Measurements from ENCODE around the gene KCNJ4. TPM values are rescaled to one million over a fixed set of nuclear protein-coding genes. Genes with fewer than 3 reads are reported as not detected.
A peak's percentile ranks its signal among the peaks of the same experiment; 100 is the strongest.

The KCNJ4 gene
- total and polyA plus RNA-seq, 7 experiments from 2014 or later: not detected

GRCh38 chr22:38462960-38463784 lies 8.2 kb upstream of the KCNJ4 start:
- ATAC-seq (no peak), DNase-seq (no peak)
- Mint-ChIP-seq H3K4me1 (peaks cover 0 to 22% (median 16%) of the 10 kb centered on the region in 7 donors), H3K36me3 (no peaks in the 10 kb centered on the region), H3K27ac (no peak overlapping the region), H3K9me3 (no peaks in the 10 kb centered on the region), H3K4me3 (no peak overlapping the region), H3K27me3 (peaks cover 40 to 86% (median 67%) of the 10 kb centered on the region in 5 donors)
- no peaks in the 10 kb centered on the region for H3K9me3 ChIP-seq (ENCODE audit: control insufficient read depth in 2 of 3, low read length in 3 of 3)
- H3K27me3 ChIP-seq (ENCODE audit: control insufficient read depth in 2 of 2, insufficient read depth in 2 of 2, low read length in 2 of 2): peaks cover 0 to 17% of the 10 kb centered on the region in 2 donors
- CTCF ChIA-PET: no interaction called here
- H3K27ac ChIP-seq (ENCODE audit: low read depth, low read length): no peak overlapping the region
- no peaks in the 10 kb centered on the region for H3K36me3 ChIP-seq (ENCODE audit: control insufficient read depth in 2 of 3, insufficient read depth in 3 of 3, low read length in 3 of 3)
- H3K4me3 ChIP-seq (ENCODE audit: low read length): no peak overlapping the region
- intact Hi-C loops (cut with micrococcal nuclease): no loop called here
- POLR2A ChIA-PET: interaction anchor here (0.9 kb wide), 1 partner anchor 8 kb away, joined by 3 read pairs; no protein-coding TSS in a partner anchor
- H3K4me1 ChIP-seq (ENCODE audit: control insufficient read depth in 2 of 2, insufficient read depth in 2 of 2, low read length in 2 of 2): peaks cover 0 to 10% of the 10 kb centered on the region in 2 donors

DNA sequence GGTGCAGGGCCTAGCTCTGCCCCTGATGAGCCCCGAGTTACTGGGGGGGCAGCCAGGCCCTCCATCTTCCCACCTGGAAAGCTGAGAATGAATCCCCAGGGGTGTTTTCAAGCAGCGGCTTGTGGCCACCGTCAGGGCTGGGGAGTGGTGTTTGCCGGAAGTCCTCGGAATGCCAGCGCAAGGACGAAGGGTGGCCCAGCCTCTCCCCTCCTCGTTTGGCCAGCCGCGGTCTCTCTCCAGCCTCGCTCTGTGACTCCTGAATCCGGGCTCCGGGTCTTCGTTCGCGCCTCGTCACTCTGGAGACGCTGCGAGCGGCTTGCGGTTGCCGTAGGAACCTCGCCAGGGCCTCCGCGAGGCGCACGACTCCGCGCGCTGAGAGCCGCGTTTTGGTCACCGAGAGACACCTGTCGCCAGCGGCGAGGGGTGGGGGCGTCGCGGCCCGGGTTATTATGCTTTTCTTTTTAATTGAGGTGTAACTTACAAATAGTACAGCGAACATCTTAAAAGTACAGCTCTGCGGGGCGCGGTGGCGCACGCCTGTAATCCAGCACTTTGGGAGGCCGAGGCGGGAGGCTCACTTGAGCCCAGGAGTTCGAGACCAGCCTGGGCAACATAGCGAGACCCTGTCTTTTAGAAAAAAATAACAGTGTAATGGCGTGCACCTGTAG lies 6.5 kb upstream of the KCNJ4 start:
- Mint-ChIP-seq H3K27ac (no peak overlapping the region), H3K4me3 (peak overlapping the region in 4 of 10 donors; percentile 24 to 47 (median 28)), H3K9me3 (peaks cover 0 to 3% (median 0%) of the 10 kb centered on the region in 11 donors), H3K4me1 (peaks cover 3 to 17% (median 11%) of the 10 kb centered on the region in 7 donors), H3K27me3 (peaks cover 51 to 91% (median 71%) of the 10 kb centered on the region in 5 donors), H3K36me3 (peaks cover 0 to 3% (median 0%) of the 10 kb centered on the region in 5 donors)
- H3K36me3 ChIP-seq (ENCODE audit: control insufficient read depth in 2 of 3, insufficient read depth in 3 of 3, low read length in 3 of 3): no peaks in the 10 kb centered on the region
- H3K27ac ChIP-seq (ENCODE audit: low read depth, low read length): no peak overlapping the region
- intact Hi-C loops (cut with micrococcal nuclease): no loop called here
- DNase-seq: peak in 7 of 9 donors; percentile 28 to 68 (median 32)
- POLR2A ChIA-PET: no interaction called here
- H3K4me3 ChIP-seq (ENCODE audit: low read length): no peak overlapping the region
- no peaks in the 10 kb centered on the region for H3K9me3 ChIP-seq (ENCODE audit: control insufficient read depth in 2 of 3, low read length in 3 of 3)
- peak; percentile 70 for ATAC-seq
- peaks cover 0 to 8% of the 10 kb centered on the region in 2 donors for H3K4me1 ChIP-seq (ENCODE audit: control insufficient read depth in 2 of 2, insufficient read depth in 2 of 2, low read length in 2 of 2)
- H3K27me3 ChIP-seq (ENCODE audit: control insufficient read depth in 2 of 2, insufficient read depth in 2 of 2, low read length in 2 of 2): peaks cover 3 to 8% of the 10 kb centered on the region in 2 donors
- CTCF ChIA-PET: interaction anchor here (0.6 kb wide), 1 partner anchor 598 kb away, joined by 7 read pairs; no protein-coding TSS in a partner anchor

DNA sequence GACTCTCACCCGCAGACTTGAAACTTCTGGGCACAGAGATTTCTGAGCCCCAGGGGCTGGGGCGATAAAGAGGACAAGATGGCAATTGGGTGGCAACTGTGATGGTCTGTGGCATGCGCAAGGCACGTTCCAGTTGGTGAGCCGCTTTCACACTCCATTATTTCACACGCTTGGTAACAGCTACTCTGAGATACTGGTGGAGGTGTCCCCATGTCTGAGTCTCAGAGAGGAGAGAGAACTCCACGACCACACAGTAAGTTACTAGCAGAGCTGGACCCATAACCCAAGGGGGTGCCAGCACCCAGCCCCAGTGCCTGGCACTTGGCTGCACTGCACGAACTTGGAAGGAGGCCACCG lies 6.0 kb upstream of the KCNJ4 start:
- ChIA-PET CTCF (no interaction called here), POLR2A (no interaction called here)
- H3K4me3 Mint-ChIP-seq: peak overlapping the region in 1 of 10 donors; percentile 13
- ATAC-seq (peak; percentile 22), DNase-seq (no peak)
- no peak overlapping the region for H3K27ac Mint-ChIP-seq
- peaks cover 55 to 91% (median 71%) of the 10 kb centered on the region in 5 donors for H3K27me3 Mint-ChIP-seq
- Histone ChIP-seq H3K36me3 (ENCODE audit: control insufficient read depth in 2 of 3, insufficient read depth in 3 of 3, low read length in 3 of 3) (no peaks in the 10 kb centered on the region), H3K9me3 (ENCODE audit: control insufficient read depth in 2 of 3, low read length in 3 of 3) (no peaks in the 10 kb centered on the region), H3K27me3 (ENCODE audit: control insufficient read depth in 2 of 2, insufficient read depth in 2 of 2, low read length in 2 of 2) (peaks cover 7 to 8% of the 10 kb centered on the region in 2 donors), H3K4me1 (ENCODE audit: control insufficient read depth in 2 of 2, insufficient read depth in 2 of 2, low read length in 2 of 2) (peaks cover 0 to 8% of the 10 kb centered on the region in 2 donors), H3K4me3 (ENCODE audit: low read length) (no peak overlapping the region), H3K27ac (ENCODE audit: low read depth, low read length) (no peak overlapping the region)
- peaks cover 0 to 3% (median 0%) of the 10 kb centered on the region in 5 donors for H3K36me3 Mint-ChIP-seq
- intact Hi-C loops (cut with micrococcal nuclease): no loop called here
- H3K9me3 Mint-ChIP-seq: peaks cover 0 to 3% (median 0%) of the 10 kb centered on the region in 11 donors
- H3K4me1 Mint-ChIP-seq: peaks cover 5 to 21% (median 15%) of the 10 kb centered on the region in 7 donors

- no peaks in the 10 kb centered on the region for H3K36me3 ChIP-seq (ENCODE audit: control insufficient read depth in 2 of 3, insufficient read depth in 3 of 3, low read length in 3 of 3)
- peaks cover 55 to 86% (median 72%) of the 10 kb centered on the region in 5 donors for H3K27me3 Mint-ChIP-seq
- H3K9me3 Mint-ChIP-seq: peaks cover 0 to 3% (median 0%) of the 10 kb centered on the region in 11 donors
- POLR2A ChIA-PET: no interaction called here
- H3K4me1 Mint-ChIP-seq: peaks cover 5 to 21% (median 15%) of the 10 kb centered on the region in 7 donors
- ATAC-seq (no peak), DNase-seq (no peak)
- H3K27me3 ChIP-seq (ENCODE audit: control insufficient read depth in 2 of 2, insufficient read depth in 2 of 2, low read length in 2 of 2): peaks cover 7 to 8% of the 10 kb centered on the region in 2 donors
- peak overlapping the region in 1 of 10 donors; percentile 15 for H3K4me3 Mint-ChIP-seq
- peaks cover 0 to 3% (median 0%) of the 10 kb centered on the region in 5 donors for H3K36me3 Mint-ChIP-seq
- intact Hi-C loops (cut with micrococcal nuclease): no loop called here
- H3K9me3 ChIP-seq (ENCODE audit: control insufficient read depth in 2 of 3, low read length in 3 of 3): no peaks in the 10 kb centered on the region
- H3K27ac Mint-ChIP-seq: no peak overlapping the region
- no peak overlapping the region for H3K27ac ChIP-seq (ENCODE audit: low read depth, low read length)
- no peak overlapping the region for H3K4me3 ChIP-seq (ENCODE audit: low read length)
- CTCF ChIA-PET: no interaction called here
- peaks cover 0 to 8% of the 10 kb centered on the region in 2 donors for H3K4me1 ChIP-seq (ENCODE audit: control insufficient read depth in 2 of 2, insufficient read depth in 2 of 2, low read length in 2 of 2)
Observed at GRCh38 chr22:38460426-38460840, 5.4 kb upstream of the KCNJ4 start.

DNA sequence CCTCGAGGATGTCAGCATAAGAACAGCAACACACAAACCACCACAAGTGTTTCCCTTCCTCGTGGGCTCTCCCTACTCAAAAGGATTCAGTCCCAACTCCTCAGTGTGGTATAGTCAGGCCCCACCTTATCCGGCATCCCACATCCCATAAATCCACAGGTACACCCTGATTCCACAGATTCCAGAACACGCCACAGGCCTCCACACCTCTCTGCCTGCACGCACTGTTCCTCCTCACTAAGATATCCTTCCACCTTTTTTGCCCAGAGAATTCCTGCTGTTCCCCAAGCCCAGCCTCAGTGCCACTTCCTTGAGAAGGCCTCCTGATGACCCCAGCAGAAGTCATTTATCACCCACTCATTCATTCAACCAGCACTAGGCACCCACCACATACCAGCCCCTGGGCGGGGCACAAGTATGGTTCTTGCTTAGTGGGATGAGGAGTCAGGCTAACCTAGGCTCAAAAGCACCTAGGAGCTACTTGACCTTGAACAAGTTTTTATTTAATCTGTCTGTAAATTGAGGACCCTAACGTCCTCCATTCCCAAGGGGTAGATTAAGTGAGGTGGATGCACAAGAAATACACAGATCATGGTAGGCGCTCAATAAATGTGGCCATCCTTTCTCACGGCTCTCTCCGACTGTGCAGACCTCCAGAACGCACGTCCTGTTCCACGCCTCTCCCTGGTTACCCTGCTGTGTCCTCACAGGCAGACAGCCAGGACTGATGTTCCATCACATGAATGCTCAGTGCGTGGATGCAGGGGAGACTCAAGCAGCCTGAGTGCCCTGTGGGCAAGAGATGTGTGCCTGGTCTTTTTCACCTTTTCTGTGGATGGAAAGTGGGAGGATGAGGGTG lies 2.1 kb upstream of the KCNJ4 start:
- POLR2A ChIA-PET: no interaction called here
- H3K36me3 ChIP-seq (ENCODE audit: control insufficient read depth in 2 of 3, insufficient read depth in 3 of 3, low read length in 3 of 3): no peaks in the 10 kb centered on the region
- intact Hi-C loops (cut with micrococcal nuclease): no loop called here

DNA sequence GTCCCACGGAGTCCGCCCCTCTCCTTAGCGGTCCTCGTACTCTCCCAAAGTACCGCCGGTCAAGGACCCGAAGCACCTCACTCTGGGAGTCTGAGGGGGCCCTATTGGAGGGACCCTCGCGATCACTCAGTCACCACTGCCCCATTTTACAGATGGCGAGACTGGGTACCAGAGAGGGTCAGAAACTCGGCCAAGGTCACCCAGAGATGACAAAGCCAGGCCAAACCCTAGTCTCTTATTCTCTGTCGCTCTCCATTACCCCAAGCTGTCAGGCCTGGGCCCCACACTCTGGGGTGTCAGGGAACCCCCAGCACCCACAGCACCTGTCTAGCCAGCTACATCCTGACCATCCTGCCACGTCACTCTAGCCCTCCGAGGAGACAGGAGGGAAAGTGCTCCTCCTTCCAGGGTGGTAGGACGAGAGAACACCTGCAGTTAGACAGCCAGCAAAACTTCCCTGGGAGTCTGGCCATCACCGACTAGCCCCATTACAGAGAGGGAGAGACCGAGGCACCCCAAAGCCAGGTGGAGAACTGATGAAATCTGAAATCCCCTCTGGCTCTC lies 1.4 kb upstream of the KCNJ4 start:
- intact Hi-C loops (cut with micrococcal nuclease): no loop called here
- peaks cover 0 to 6% of the 10 kb centered on the region in 2 donors for H3K4me1 ChIP-seq (ENCODE audit: control insufficient read depth in 2 of 2, insufficient read depth in 2 of 2, low read length in 2 of 2)
- H3K4me1 Mint-ChIP-seq: peaks cover 5 to 19% (median 15%) of the 10 kb centered on the region in 7 donors
- peak overlapping the region in 2 of 9 donors; percentile 36 to 52 for H3K27ac Mint-ChIP-seq
- peaks cover 0 to 3% (median 0%) of the 10 kb centered on the region in 5 donors for H3K36me3 Mint-ChIP-seq
- peak overlapping the region; percentile 53 to 85 (median 76) for H3K4me3 Mint-ChIP-seq
- H3K4me3 ChIP-seq (ENCODE audit: low read length): no peak overlapping the region
- H3K27me3 ChIP-seq (ENCODE audit: control insufficient read depth in 2 of 2, insufficient read depth in 2 of 2, low read length in 2 of 2): peaks cover 5 to 14% of the 10 kb centered on the region in 2 donors
- ChIA-PET POLR2A (no interaction called here), CTCF (no interaction called here)
- peaks cover 59 to 76% (median 72%) of the 10 kb centered on the region in 5 donors for H3K27me3 Mint-ChIP-seq
- H3K27ac ChIP-seq (ENCODE audit: low read depth, low read length): no peak overlapping the region
- ATAC-seq (no peak), DNase-seq (no peak)
- H3K9me3 ChIP-seq (ENCODE audit: control insufficient read depth in 2 of 3, low read length in 3 of 3): no peaks in the 10 kb centered on the region
- peaks cover 0 to 3% (median 0%) of the 10 kb centered on the region in 11 donors for H3K9me3 Mint-ChIP-seq
- no peaks in the 10 kb centered on the region for H3K36me3 ChIP-seq (ENCODE audit: control insufficient read depth in 2 of 3, insufficient read depth in 3 of 3, low read length in 3 of 3)

More for the DNA sequence above, 2.1 kb upstream of the KCNJ4 start:
- peaks cover 0 to 3% (median 0%) of the 10 kb centered on the region in 5 donors for H3K36me3 Mint-ChIP-seq
- no peak overlapping the region for H3K4me3 ChIP-seq (ENCODE audit: low read length)
- H3K9me3 Mint-ChIP-seq: peaks cover 0 to 3% (median 0%) of the 10 kb centered on the region in 11 donors
- CTCF ChIA-PET: no interaction called here
- H3K4me1 ChIP-seq (ENCODE audit: control insufficient read depth in 2 of 2, insufficient read depth in 2 of 2, low read length in 2 of 2): peaks cover 0 to 11% of the 10 kb centered on the region in 2 donors
- peaks cover 8 to 14% of the 10 kb centered on the region in 2 donors for H3K27me3 ChIP-seq (ENCODE audit: control insufficient read depth in 2 of 2, insufficient read depth in 2 of 2, low read length in 2 of 2)
- H3K4me1 Mint-ChIP-seq: peaks cover 5 to 25% (median 19%) of the 10 kb centered on the region in 7 donors
- ATAC-seq: no peak
- H3K4me3 Mint-ChIP-seq: peak overlapping the region; percentile 53 to 85 (median 76)
- no peak for DNase-seq
- no peak overlapping the region for H3K27ac ChIP-seq (ENCODE audit: low read depth, low read length)
- H3K27ac Mint-ChIP-seq: peak overlapping the region in 2 of 9 donors; percentile 36 to 52
- H3K9me3 ChIP-seq (ENCODE audit: control insufficient read depth in 2 of 3, low read length in 3 of 3): no peaks in the 10 kb centered on the region
- H3K27me3 Mint-ChIP-seq: peaks cover 59 to 77% (median 70%) of the 10 kb centered on the region in 5 donors
